HepG2 (cell line): Measurements from ENCODE around the gene NLGN4X. TPM values are rescaled to one million over a fixed set of nuclear protein-coding genes. Genes with fewer than 3 reads are reported as not detected.

ENCODE experiments used
- ATAC-seq: fragments of 200-7000 bp; cut with Tn5 transposase; 3 replicates; pipeline ENCODE4 v1.9.1; 2020; ENCODE audit warnings: mild to moderate bottlenecking, moderate library complexity
- BruUV-seq: library from RNA; stranded (reverse); fragments of 400-500 nt; replicated peaks from 2 replicates; lab custom pipeline; 2021; lab: Mats Ljungman, UMichigan
- CTCF ChIA-PET: fragments of 300-600 bp; formaldehyde crosslinking; extraction: SDS; loops from one replicate; lab custom pipeline; 2021; ENCODE audit warnings: low total read pairs, inconsistent platforms, low intra/inter-chr PET ratio; lab: Yijun Ruan, JAX
- POLR2A ChIA-PET: fragments of 350-600 bp; sonication (Branson Sonifier 250); formaldehyde crosslinking; loops from one replicate; lab custom pipeline; 2020; ENCODE audit warnings: antibody characterized with exemption, inconsistent platforms; lab: Yijun Ruan, JAX
- DNase-seq: peaks from one replicate; pipeline ENCODE4 v3.0.0-alpha.2; 2015; ENCODE audit warnings: low spot score
- FAIRE-seq: peaks from 3 replicates; lab custom pipeline; 2011; peaks lifted over from hg19 to GRCh38; lab: Jason Lieb, UNC
- H2AFZ ChIP-seq: one replicate; pipeline ENCODE4 v1.6.1; 2011; ENCODE audit warnings: low read length, inconsistent platforms
- H3K27ac ChIP-seq: fragments of 300-600 bp; 3 replicates; pipeline ENCODE4 v1.8.0; 2011; ENCODE audit warnings: mixed run types, mild to moderate bottlenecking, mixed read lengths, low read length, inconsistent platforms; ENCODE audit not compliant: insufficient read depth; ENCODE audit errors: extremely low read length
- H3K27me3 ChIP-seq, 2 experiments: fragments of 200-600 bp in 1 of 2; 2 replicates in 1 of 2; 3 replicates in 1 of 2; pipeline versions ENCODE4 v1.6.0 to v1.8.0; 2011; ENCODE audit warnings: low read length in 2 of 2, mild to moderate bottlenecking in 2 of 2, moderate library complexity in 2 of 2, inconsistent platforms in 1 of 2; ENCODE audit not compliant: insufficient read depth in 2 of 2, control insufficient read depth in 1 of 2
- H3K36me3 ChIP-seq, 2 experiments: fragments of 200-600 bp in 1 of 2; replicated peaks in 1 of 2; 2 replicates in 1 of 2; 3 replicates in 1 of 2; pipeline versions ENCODE4 v1.5.1 to v1.8.0; 2011; ENCODE audit warnings: low read length in 2 of 2, inconsistent platforms in 1 of 2; ENCODE audit not compliant: insufficient read depth in 2 of 2, control insufficient read depth in 1 of 2
- H3K4me1 ChIP-seq: 2 replicates; pipeline ENCODE4 v1.5.1; 2012; ENCODE audit warnings: low read length, inconsistent platforms; ENCODE audit not compliant: insufficient read depth
- H3K4me2 ChIP-seq: 2 replicates; pipeline ENCODE4 v1.6.0; 2011; ENCODE audit warnings: low read depth, low read length, inconsistent platforms
- H3K4me3 ChIP-seq, 3 experiments: fragments of 200-600 bp in 1 of 3; sonication (generic), shearing (Covaris generic) in 1 of 3; replicated peaks in 1 of 3; 2 replicates each; pipeline ENCODE4 v1.5.1; 2011 to 2016; ENCODE audit warnings: low read length in 3 of 3, inconsistent platforms in 2 of 3, low read depth in 2 of 3, mild to moderate bottlenecking in 2 of 3, control low read depth in 1 of 3, mixed read lengths in 1 of 3; ENCODE audit not compliant: insufficient read depth in 1 of 3
- H3K79me2 ChIP-seq: one replicate; pipeline ENCODE4 v1.6.1; 2011; ENCODE audit warnings: low read length, inconsistent platforms; ENCODE audit not compliant: insufficient read depth
- H3K9ac ChIP-seq: 2 replicates; pipeline ENCODE4 v1.6.0; 2011; ENCODE audit warnings: mild to moderate bottlenecking, low read depth, low read length, inconsistent platforms; ENCODE audit not compliant: insufficient read depth
- H3K9me3 ChIP-seq: 2 replicates; pipeline ENCODE4 v1.5.1; 2012; ENCODE audit warnings: mild to moderate bottlenecking, low read length
- H4K20me1 ChIP-seq: 2 replicates; pipeline ENCODE4 v1.6.0; 2011; ENCODE audit warnings: inconsistent platforms, mild to moderate bottlenecking, low read length, moderate library complexity; ENCODE audit not compliant: insufficient read depth
- ARID4A ChIP-seq: sonication (generic); formaldehyde crosslinking; IDR thresholded peaks from 2 replicates; pipeline ENCODE4 v1.5.0; 2020; ENCODE audit warnings: mild to moderate bottlenecking, missing genetic modification reagents, borderline replicate concordance
- ETV5 ChIP-seq: IDR thresholded peaks from 2 replicates; pipeline ENCODE4 v1.6.1; 2018; ENCODE audit warnings: missing biosample characterization, missing genetic modification reagents, inconsistent platforms, borderline replicate concordance
- KLF9 ChIP-seq: IDR thresholded peaks from 2 replicates; pipeline ENCODE4 v1.6.1; 2016; ENCODE audit warnings: low read depth
- REL ChIP-seq: sonication (generic); formaldehyde crosslinking; conservative IDR thresholded peaks from 2 replicates; pipeline ENCODE4 v1.8.0; 2022; ENCODE audit warnings: mild to moderate bottlenecking, missing genetic modification reagents, moderate library complexity
- TCF12 ChIP-seq, 2 experiments: fragments of 450-650 bp in 1 of 2; sonication (generic) in 1 of 2; formaldehyde crosslinking in 1 of 2; IDR thresholded peaks; 2 replicates each; pipeline versions ENCODE4 v1.6.1 to v1.8.0; 2017 to 2022; ENCODE audit warnings: antibody characterized with exemption in 1 of 2, mild to moderate bottlenecking in 1 of 2, missing genetic modification reagents in 1 of 2, moderate library complexity in 1 of 2
- TGIF2 ChIP-seq: IDR thresholded peaks from 2 replicates; pipeline ENCODE4 v1.6.1; 2016; ENCODE audit warnings: control low read depth, missing compliant biosample characterization
- ZNF607 ChIP-seq: sonication (generic); formaldehyde crosslinking; IDR thresholded peaks from 2 replicates; pipeline ENCODE4 v1.5.1; 2020; ENCODE audit warnings: missing genetic modification reagents, mild to moderate bottlenecking, borderline replicate concordance
- WGBS: methylation state at CpG from one replicate; pipeline ENCODE4 v1.1.6; 2017; ENCODE audit warnings: low lambda C conversion rate; 5-methylcytosine and 5-hydroxymethylcytosine counted together
- in situ Hi-C: cut with HindIII; loops from 2 replicates; pipeline ENCODE4 v1.10.0; 2017; ENCODE audit warnings: low pct_unique_long_range_greater_than_20kb; ENCODE audit not compliant: extremely low pct_ligation_motif_present
- intact Hi-C: fragments of 100-400 bp; cut with micrococcal nuclease; formaldehyde crosslinking; loops from one replicate; pipeline ENCODE4 v1.10.0; 2022; ENCODE audit not compliant: unreplicated experiment
- polyA plus RNA-seq, 8 experiments: library from polyadenylated mRNA; depleted of rRNA in 3 of 8; stranded (reverse) in 7 of 8; unstranded in 1 of 8; fragments of >200 nt; fragmentation: Illumina TruSeq in 4 of 8; extraction: Trizol in 4 of 8; gene quantifications; 2 replicates each; pipeline versions ENCODE4 v1.2.1 to v1.2.3, GENCODE V29; 2011 to 2016; ENCODE audit warnings: low read depth in 4 of 8, missing spikeins in 1 of 8, mixed read lengths in 1 of 8; ENCODE audit not compliant: insufficient read depth in 1 of 8
- total RNA-seq, 5 experiments: library from RNA; depleted of rRNA; stranded (reverse); fragments of >200 nt; fragmentation: Illumina TruSeq; extraction: Trizol; gene quantifications; 2 replicates each; pipeline ENCODE4 v1.2.3, GENCODE V29; 2016; ENCODE audit warnings: low read depth in 1 of 5
- TF ChIP-seq, protein P1 (sequence below): conservative IDR thresholded peaks from 2 replicates; pipeline ENCODE4 v1.6.1; 2018; ENCODE audit warnings: missing genetic modification reagents
- TF ChIP-seq, protein P2 (sequence below): sonication (generic); IDR thresholded peaks from 2 replicates; pipeline ENCODE4 v1.6.1; 2016; ENCODE audit warnings: low read depth, borderline replicate concordance

NLGN4X gene
- total and polyA plus RNA-seq, 2 of the 13 experiments (the other 11 are each of a cell fraction or from before 2014, with no cell fraction given), result not detected

DNA sequence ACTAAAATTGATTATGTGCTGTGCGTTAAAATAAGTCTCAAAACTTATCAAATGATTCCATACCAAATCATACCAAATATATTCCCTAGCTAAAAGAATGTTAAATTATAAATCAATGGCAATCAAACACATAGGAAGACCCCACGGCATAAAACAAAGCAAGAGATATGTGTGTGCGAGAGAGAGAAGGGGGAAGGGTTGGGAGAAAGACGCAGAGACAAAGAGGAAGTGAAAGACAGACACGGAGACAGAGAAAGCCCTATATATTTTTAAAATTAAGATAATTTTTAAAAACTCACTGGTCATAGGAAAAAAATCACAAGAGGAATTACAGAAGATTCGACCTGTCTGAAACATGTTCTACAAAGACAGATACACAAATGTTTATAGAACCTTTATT lies 371.4 kb downstream of the NLGN4X start (continued):
- TF ChIP-seq, protein P1, sequence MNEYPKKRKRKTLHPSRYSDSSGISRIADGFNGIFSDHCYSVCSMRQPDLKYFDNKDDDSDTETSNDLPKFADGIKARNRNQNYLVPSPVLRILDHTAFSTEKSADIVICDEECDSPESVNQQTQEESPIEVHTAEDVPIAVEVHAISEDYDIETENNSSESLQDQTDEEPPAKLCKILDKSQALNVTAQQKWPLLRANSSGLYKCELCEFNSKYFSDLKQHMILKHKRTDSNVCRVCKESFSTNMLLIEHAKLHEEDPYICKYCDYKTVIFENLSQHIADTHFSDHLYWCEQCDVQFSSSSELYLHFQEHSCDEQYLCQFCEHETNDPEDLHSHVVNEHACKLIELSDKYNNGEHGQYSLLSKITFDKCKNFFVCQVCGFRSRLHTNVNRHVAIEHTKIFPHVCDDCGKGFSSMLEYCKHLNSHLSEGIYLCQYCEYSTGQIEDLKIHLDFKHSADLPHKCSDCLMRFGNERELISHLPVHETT (CRISPR knock-in tag), result no peak
- TF ChIP-seq, protein P2, sequence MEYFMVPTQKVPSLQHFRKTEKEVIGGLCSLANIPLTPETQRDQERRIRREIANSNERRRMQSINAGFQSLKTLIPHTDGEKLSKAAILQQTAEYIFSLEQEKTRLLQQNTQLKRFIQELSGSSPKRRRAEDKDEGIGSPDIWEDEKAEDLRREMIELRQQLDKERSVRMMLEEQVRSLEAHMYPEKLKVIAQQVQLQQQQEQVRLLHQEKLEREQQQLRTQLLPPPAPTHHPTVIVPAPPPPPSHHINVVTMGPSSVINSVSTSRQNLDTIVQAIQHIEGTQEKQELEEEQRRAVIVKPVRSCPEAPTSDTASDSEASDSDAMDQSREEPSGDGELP, result no peak
- no peak for TF ChIP-seq ARID4A (CRISPR knock-in tag)
- no peak for TF ChIP-seq TGIF2 (CRISPR knock-in tag)
- no peak for TF ChIP-seq KLF9 (CRISPR knock-in tag)
- TF ChIP-seq, all 625 proteins: peak for 0

DNA sequence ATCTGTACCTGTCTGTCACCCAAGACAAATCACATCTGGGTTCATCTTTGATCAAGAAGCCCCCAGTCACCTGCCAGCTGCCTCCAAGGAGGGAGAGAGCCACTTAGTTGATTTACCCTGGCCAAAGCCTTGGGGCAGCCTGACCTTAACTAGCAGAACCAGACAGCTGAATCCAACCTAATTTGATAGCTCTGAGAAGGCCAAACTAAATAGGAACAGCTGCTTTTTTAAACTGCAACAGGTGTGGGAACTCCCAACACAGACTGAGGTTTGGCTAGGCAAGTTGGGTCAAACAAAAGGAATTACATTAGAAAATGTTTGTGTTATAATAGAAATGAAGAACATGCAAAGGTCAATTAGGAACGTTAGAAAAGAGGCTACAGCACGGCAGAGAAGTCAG lies 375.7 kb downstream of the NLGN4X start:
- no TSS peak for BruUV-seq
- intact Hi-C loops (no loop called here), in situ Hi-C loops (no loop called here)
- H4K20me1 ChIP-seq, result no peaks in the 10 kb centered on the region
- 0% methylated on average over 2 of the region's 2 CpGs for WGBS
- no peak overlapping the region for H2AFZ ChIP-seq
- FAIRE-seq (no peak), DNase-seq (no peak), ATAC-seq (no peak)
- H3K27ac ChIP-seq, result no peak overlapping the region
- H3K4me1 ChIP-seq, result no peaks in the 10 kb centered on the region
- no peaks in the 10 kb centered on the region for H3K79me2 ChIP-seq
- POLR2A ChIA-PET, result no interaction called here
- no peaks in the 10 kb centered on the region; the same call in 1 of the 2 replicates for H3K9me3 ChIP-seq
- H3K27me3 ChIP-seq, result no peaks in the 10 kb centered on the region
- H3K4me2 ChIP-seq, result no peak overlapping the region
- no peaks in the 10 kb centered on the region for H3K36me3 ChIP-seq
- CTCF ChIA-PET, result no interaction called here
- H3K9ac ChIP-seq, result no peak overlapping the region
- no peak overlapping the region for H3K4me3 ChIP-seq
- TF ChIP-seq TCF12 (IDR thresholded peaks at IDR 0.05) (no peak), TCF12 (CRISPR knock-in tag; IDR thresholded peaks at IDR 0.05) (no peak), ETV5 (no peak), REL (no peak), ZNF607 (no peak)
